Keratinocyte (primary cell): ENCODE data around the gene C10orf95. TPM values are rescaled to one million over a fixed set of nuclear protein-coding genes. Genes with fewer than 3 reads are reported as not detected.

Experiments
- DNase-seq: peaks from one replicate; pipeline ENCODE4 v3.0.0-alpha.2; 2011; ENCODE audit warnings: low read depth, missing footprints, low spot score
- FAIRE-seq: peaks from 2 replicates; lab custom pipeline; 2011; peaks lifted over from hg19 to GRCh38; lab: Jason Lieb, UNC
- H2AFZ ChIP-seq: 2 replicates; pipeline ENCODE4 v1.6.0; 2012; ENCODE audit warnings: low read length, control low read depth, inconsistent platforms; ENCODE audit not compliant: control insufficient read depth
- H3K27ac ChIP-seq: 2 replicates; pipeline ENCODE4 v1.5.1; 2011; ENCODE audit warnings: low read length; ENCODE audit not compliant: control insufficient read depth, insufficient read depth
- H3K27me3 ChIP-seq: 3 replicates; pipeline ENCODE4 v1.6.0; 2011; ENCODE audit warnings: low read length; ENCODE audit not compliant: control insufficient read depth, insufficient read depth; ENCODE audit errors: extremely low read depth
- H3K36me3 ChIP-seq, 2 experiments: 2 replicates in 1 of 2; 3 replicates in 1 of 2; pipeline ENCODE4 v1.5.1; 2011; ENCODE audit warnings: low read length in 2 of 2, mild to moderate bottlenecking in 1 of 2; ENCODE audit not compliant: control insufficient read depth in 2 of 2, insufficient read depth in 2 of 2; ENCODE audit errors: extremely low read depth in 1 of 2
- H3K4me1 ChIP-seq: 3 replicates; pipeline ENCODE4 v1.5.1; 2011; ENCODE audit warnings: low read length; ENCODE audit not compliant: control insufficient read depth, insufficient read depth; ENCODE audit errors: extremely low read depth
- H3K4me2 ChIP-seq: 3 replicates; pipeline ENCODE4 v1.6.0; 2011; ENCODE audit warnings: low read depth, low read length; ENCODE audit not compliant: control insufficient read depth, insufficient read depth; ENCODE audit errors: extremely low read depth
- H3K4me3 ChIP-seq, 3 experiments: fragments of 200-600 bp in 1 of 3; sonication (generic) in 1 of 3; 2 replicates in 2 of 3; 3 replicates in 1 of 3; pipeline ENCODE4 v1.5.1; 2011 to 2016; ENCODE audit warnings: low read length in 3 of 3, mild to moderate bottlenecking in 3 of 3, control low read depth in 2 of 3, inconsistent platforms in 1 of 3, low read depth in 1 of 3, mixed read lengths in 1 of 3, mixed run types in 1 of 3, moderate library complexity in 1 of 3; ENCODE audit not compliant: control insufficient read depth in 2 of 3, insufficient read depth in 2 of 3; ENCODE audit errors: extremely low read depth in 1 of 3
- H3K79me2 ChIP-seq: 2 replicates; pipeline ENCODE4 v1.6.0; 2012; ENCODE audit warnings: low read length; ENCODE audit not compliant: control insufficient read depth, insufficient read depth
- H3K9ac ChIP-seq: 3 replicates; pipeline ENCODE4 v1.6.0; 2011; ENCODE audit warnings: low read length; ENCODE audit not compliant: control insufficient read depth, insufficient read depth; ENCODE audit errors: extremely low read depth
- H3K9me1 ChIP-seq: 3 replicates; pipeline ENCODE4 v1.6.0; 2011; ENCODE audit warnings: low read length; ENCODE audit not compliant: control insufficient read depth, insufficient read depth; ENCODE audit errors: extremely low read depth
- H3K9me3 ChIP-seq: 2 replicates; pipeline ENCODE4 v1.5.1; 2012; ENCODE audit warnings: low read depth, low read length; ENCODE audit not compliant: control insufficient read depth
- H4K20me1 ChIP-seq: 3 replicates; pipeline ENCODE4 v1.6.0; 2011; ENCODE audit warnings: low read length; ENCODE audit not compliant: control insufficient read depth, insufficient read depth; ENCODE audit errors: extremely low read depth
- EZH2 ChIP-seq: IDR thresholded peaks from one replicate; pipeline ENCODE4 v1.6.1; 2012; ENCODE audit warnings: inconsistent platforms, mild to moderate bottlenecking, low read length, moderate library complexity
- dilution Hi-C: fragments of 300-500 bp; cut with MboI; formaldehyde crosslinking; loops from one replicate; pipeline ENCODE4 v1.7.0; 2020; ENCODE audit warnings: low sequenced_read_pairs; ENCODE audit not compliant: extremely low pct_ligation_motif_present
- polyA plus RNA-seq, 5 experiments: library from polyadenylated mRNA; depleted of rRNA in 3 of 5; stranded (reverse) in 3 of 5; stranded (forward) in 1 of 5; unstranded in 1 of 5; fragments of >200 nt; gene quantifications; 1 replicate in 1 of 5; 2 replicates in 3 of 5; 3 replicates in 1 of 5; pipeline versions ENCODE4 v1.2.1 to v1.2.3, GENCODE V29; 2011 to 2012; ENCODE audit warnings: missing spikeins in 2 of 5, low read depth in 1 of 5, low replicate concordance in 1 of 5
- TF ChIP-seq, protein P1 (sequence below), 3 experiments: IDR thresholded peaks in 1 of 3; conservative IDR thresholded peaks in 1 of 3; optimal IDR thresholded peaks in 1 of 3; 2 replicates in 2 of 3; 3 replicates in 1 of 3; pipeline versions ENCODE3 to v1.5.1; 2011; ENCODE audit warnings: low read length in 3 of 3, mild to moderate bottlenecking in 3 of 3, moderate library complexity in 2 of 3, control low read depth in 1 of 3, inconsistent platforms in 1 of 3; ENCODE audit not compliant: insufficient read depth in 2 of 3; ENCODE audit errors: extremely low read depth in 1 of 3

The C10orf95 gene
- polyA plus RNA-seq, 1 donor (not counting 4 experiments of a cell fraction or from before 2014, with no cell fraction given), result 0.63 TPM

DNA sequence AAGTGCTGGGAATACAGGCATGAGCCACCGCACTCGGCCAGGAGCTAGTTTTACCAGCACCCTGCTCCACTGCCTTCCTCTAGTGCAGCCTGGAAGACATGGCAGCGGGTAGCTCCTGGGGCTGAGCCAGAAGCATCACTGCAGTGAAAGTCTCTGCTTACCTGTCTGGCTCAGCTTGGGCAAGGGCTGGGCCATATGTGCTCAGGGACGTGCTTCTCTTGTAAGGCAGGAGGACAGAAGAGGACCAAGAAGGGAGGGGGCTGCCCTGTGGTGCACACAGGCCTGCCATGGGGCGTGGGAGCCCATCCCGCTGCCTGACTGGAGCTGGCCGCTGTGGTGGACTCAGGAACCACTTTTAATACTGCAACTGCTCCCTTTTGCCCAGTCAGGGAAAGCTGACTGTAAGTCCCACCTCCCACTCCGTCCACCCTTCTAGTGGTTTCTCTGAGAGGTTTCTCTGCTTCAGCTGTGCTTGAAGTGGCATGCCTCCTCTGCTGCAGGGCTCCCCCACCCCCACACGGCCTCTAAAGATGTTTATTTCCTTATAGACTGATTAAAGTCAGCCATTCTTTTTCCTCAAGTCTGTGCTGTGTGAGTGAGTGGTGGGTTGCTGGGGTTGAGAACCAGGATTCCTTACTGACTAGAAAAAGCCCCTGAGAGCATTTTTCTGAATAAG, 25.3 kb upstream of the C10orf95 start:
- H2AFZ ChIP-seq, result no peak overlapping the region
- no peak overlapping the region for H3K4me2 ChIP-seq
- H3K4me1 ChIP-seq, result no peaks in the 10 kb centered on the region
- H3K4me3 ChIP-seq, result no peak overlapping the region
- H3K9me1 ChIP-seq, result no peaks in the 10 kb centered on the region
- no peaks in the 10 kb centered on the region for H3K9me3 ChIP-seq
- H3K27ac ChIP-seq, result no peak overlapping the region
- no peak for DNase-seq
- H3K9ac ChIP-seq, result no peak overlapping the region
- H3K27me3 ChIP-seq, result no peaks in the 10 kb centered on the region
- no peaks in the 10 kb centered on the region for H4K20me1 ChIP-seq
- no peak for FAIRE-seq
- H3K79me2 ChIP-seq, result no peaks in the 10 kb centered on the region
- dilution Hi-C loops, result no loop called here
- TF ChIP-seq, protein P1, sequence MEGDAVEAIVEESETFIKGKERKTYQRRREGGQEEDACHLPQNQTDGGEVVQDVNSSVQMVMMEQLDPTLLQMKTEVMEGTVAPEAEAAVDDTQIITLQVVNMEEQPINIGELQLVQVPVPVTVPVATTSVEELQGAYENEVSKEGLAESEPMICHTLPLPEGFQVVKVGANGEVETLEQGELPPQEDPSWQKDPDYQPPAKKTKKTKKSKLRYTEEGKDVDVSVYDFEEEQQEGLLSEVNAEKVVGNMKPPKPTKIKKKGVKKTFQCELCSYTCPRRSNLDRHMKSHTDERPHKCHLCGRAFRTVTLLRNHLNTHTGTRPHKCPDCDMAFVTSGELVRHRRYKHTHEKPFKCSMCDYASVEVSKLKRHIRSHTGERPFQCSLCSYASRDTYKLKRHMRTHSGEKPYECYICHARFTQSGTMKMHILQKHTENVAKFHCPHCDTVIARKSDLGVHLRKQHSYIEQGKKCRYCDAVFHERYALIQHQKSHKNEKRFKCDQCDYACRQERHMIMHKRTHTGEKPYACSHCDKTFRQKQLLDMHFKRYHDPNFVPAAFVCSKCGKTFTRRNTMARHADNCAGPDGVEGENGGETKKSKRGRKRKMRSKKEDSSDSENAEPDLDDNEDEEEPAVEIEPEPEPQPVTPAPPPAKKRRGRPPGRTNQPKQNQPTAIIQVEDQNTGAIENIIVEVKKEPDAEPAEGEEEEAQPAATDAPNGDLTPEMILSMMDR (optimal IDR thresholded peaks at IDR 0.05 in 1 of 3, IDR thresholded peaks at IDR 0.05 in 1 of 3, conservative IDR thresholded peaks at IDR 0.05 in 1 of 3; ENCODE audit: extremely low read depth in 1 of 3, insufficient read depth in 2 of 3, low read length in 3 of 3), result no peak
- no peak for TF ChIP-seq EZH2
- peaks cover 0 to 18% of the 10 kb centered on the region in 2 experiments for H3K36me3 ChIP-seq

DNA sequence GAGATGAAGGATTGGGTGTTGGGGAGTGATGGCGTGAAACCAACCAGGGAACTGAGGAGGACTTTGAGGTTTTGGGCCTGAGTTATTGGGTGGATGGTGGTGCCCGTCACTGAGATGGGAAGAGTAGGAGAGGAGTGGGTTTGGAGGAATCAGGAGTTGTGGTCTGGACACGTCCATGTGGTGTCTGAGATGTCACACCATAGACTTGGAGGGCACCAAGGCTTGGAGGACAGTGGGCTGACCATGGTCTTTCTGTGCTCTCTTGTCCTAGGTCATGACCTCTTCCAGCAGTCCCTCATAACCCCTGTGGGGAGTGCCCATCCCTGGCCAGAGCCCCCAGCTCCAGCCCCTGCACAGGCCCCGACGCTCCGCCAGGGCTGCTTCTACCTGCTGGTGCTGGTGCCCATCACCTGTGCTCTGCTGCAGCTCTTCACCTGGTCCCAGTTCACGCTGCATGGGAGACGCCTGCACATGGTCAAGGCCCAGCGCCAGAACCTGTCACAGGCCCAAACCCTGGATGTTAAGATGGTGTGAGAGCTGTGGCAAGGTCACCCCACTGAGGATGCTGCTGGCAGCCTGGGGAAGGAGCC, 24.2 kb upstream of the C10orf95 start:
- H3K4me3 ChIP-seq, result no peak overlapping the region
- DNase-seq (no peak), FAIRE-seq (no peak)
- H3K4me1 ChIP-seq, result no peaks in the 10 kb centered on the region
- no peaks in the 10 kb centered on the region for H4K20me1 ChIP-seq
- TF ChIP-seq EZH2, result no peak
- TF ChIP-seq, protein P1 (optimal IDR thresholded peaks at IDR 0.05 in 1 of 3, IDR thresholded peaks at IDR 0.05 in 1 of 3, conservative IDR thresholded peaks at IDR 0.05 in 1 of 3; ENCODE audit: extremely low read depth in 1 of 3, insufficient read depth in 2 of 3, low read length in 3 of 3), result no peak
- no peak overlapping the region for H2AFZ ChIP-seq
- no peak overlapping the region for H3K9ac ChIP-seq
- H3K36me3 ChIP-seq, result peaks cover 0 to 9% of the 10 kb centered on the region in 2 experiments
- no peaks in the 10 kb centered on the region for H3K9me3 ChIP-seq
- H3K79me2 ChIP-seq, result no peaks in the 10 kb centered on the region
- H3K9me1 ChIP-seq, result no peaks in the 10 kb centered on the region
- H3K27me3 ChIP-seq, result no peaks in the 10 kb centered on the region
- no peak overlapping the region for H3K27ac ChIP-seq
- no peak overlapping the region for H3K4me2 ChIP-seq
- dilution Hi-C loops, result no loop called here
